Testis (tissue), 3 donors: Measurements from ENCODE around the gene LPCAT2. TPM values are rescaled to one million over a fixed set of nuclear protein-coding genes. Genes with fewer than 3 reads are reported as not detected.

Source experiments
- DNase-seq: peaks from one replicate; pipeline ENCODE4 v3.0.0-alpha.2; 2019
- H3K27ac ChIP-seq, 2 donors: fragments of 200-600 bp; sonication (generic); one replicate each; pipeline ENCODE4 v1.5.1; 2019
- H3K27me3 ChIP-seq: fragments of 200-600 bp; sonication (generic); one replicate; pipeline ENCODE4 v1.5.1; 2019
- H3K36me3 ChIP-seq: fragments of 200-600 bp; sonication (generic); one replicate; pipeline ENCODE4 v1.5.1; 2017; ENCODE audit warnings: low read depth; ENCODE audit errors: missing control alignments
- H3K4me1 ChIP-seq: fragments of 200-600 bp; sonication (generic); one replicate; pipeline ENCODE4 v1.5.1; 2019
- H3K4me3 ChIP-seq, 2 donors: fragments of 200-600 bp; sonication (generic); one replicate each; pipeline ENCODE4 v1.5.1; 2017 to 2019
- H3K9me3 ChIP-seq: fragments of 200-600 bp; sonication (generic); one replicate; pipeline ENCODE4 v1.5.1; 2017
- CTCF ChIP-seq, 3 experiments: fragments of 450-650 bp in 2 of 3; fragments of 200-600 bp in 1 of 3; sonication (generic) in 1 of 3; IDR thresholded peaks; one replicate each; pipeline ENCODE4 v1.5.1; 2016 to 2019; ENCODE audit warnings: antibody characterized with exemption in 3 of 3, mild to moderate bottlenecking in 2 of 3, moderate library complexity in 1 of 3
- POLR2A ChIP-seq: fragments of 450-650 bp; IDR thresholded peaks from one replicate; pipeline ENCODE4 v1.6.1; 2017; ENCODE audit warnings: antibody characterized with exemption, mild to moderate bottlenecking, moderate library complexity
- WGBS, 2 donors: methylation state at CpG; one replicate each; pipeline ENCODE4 v1.1.5; 2018; 5-methylcytosine and 5-hydroxymethylcytosine counted together
- intact Hi-C: fragments of 100-400 bp; cut with DNase I; formaldehyde crosslinking; loops from one replicate; pipeline ENCODE4 v1.15.1; 2023; ENCODE audit warnings: low total_unique reads
- polyA plus RNA-seq: library from polyadenylated mRNA; stranded (reverse); fragments of 350-450 nt; fragmentation: Illumina TruSeq; extraction: RNeasy Lipid Tissue Mini Kit (QIAGEN cat#74804); gene quantifications from one replicate; pipeline ENCODE4 v1.2.3, GENCODE V29; 2014; ENCODE audit warnings: low read depth, low replicate concordance; ENCODE audit not compliant: insufficient read depth
- total RNA-seq, 2 donors: library from RNA; depleted of rRNA; stranded (reverse); fragments of >200 nt; gene quantifications; one replicate each; pipeline ENCODE4 v1.2.3, GENCODE V29; 2016

Gene LPCAT2
- total and polyA plus RNA-seq, 3 donors from 2014 or later: 6.9 to 12.0 (median 8.5) TPM

GRCh38 chr16:55479430-55480140 lies 29.3 kb upstream of the LPCAT2 start:
- WGBS, 2 donors: 0% methylated on average over 26 to 34 of the region's 41 CpGs
- H3K27ac ChIP-seq: peak overlapping the region; percentile 55 to 84
- H3K36me3 ChIP-seq: no peaks in the 10 kb centered on the region
- H3K27me3 ChIP-seq: no peaks in the 10 kb centered on the region
- peak overlapping the region; percentile 66 to 71 for H3K4me3 ChIP-seq
- DNase-seq: no peak
- no peaks in the 10 kb centered on the region for H3K9me3 ChIP-seq
- TF ChIP-seq POLR2A: no peak
- H3K4me1 ChIP-seq: peaks cover 29% of the 10 kb centered on the region
- intact Hi-C loops: no loop called here

- H3K9me3 ChIP-seq: no peaks in the 10 kb centered on the region
- 1 to 2% methylated on average over 10 to 25 of the region's 25 CpGs for WGBS, 2 donors
- TF ChIP-seq CTCF (IDR thresholded peaks at IDR 0.05): no peak
- H3K27ac ChIP-seq: peak overlapping the region; percentile 55 to 84
- peaks cover 29% of the 10 kb centered on the region for H3K4me1 ChIP-seq
- DNase-seq: peak; percentile 83
- H3K27me3 ChIP-seq: no peaks in the 10 kb centered on the region
- H3K36me3 ChIP-seq: no peaks in the 10 kb centered on the region
- intact Hi-C loops: no loop called here
- peak overlapping the region; percentile 66 to 71 for H3K4me3 ChIP-seq
Measured at GRCh38 chr16:55480228-55480655, 28.6 kb upstream of the LPCAT2 start.

- Histone ChIP-seq H3K9me3 (no peaks in the 10 kb centered on the region), H3K4me3 (peak overlapping the region; percentile 66 to 71), H3K36me3 (no peaks in the 10 kb centered on the region), H3K27me3 (no peaks in the 10 kb centered on the region), H3K27ac (peak overlapping the region; percentile 55 to 57), H3K4me1 (peaks cover 29% of the 10 kb centered on the region)
- TF ChIP-seq POLR2A: no peak
- no peak for TF ChIP-seq CTCF (IDR thresholded peaks at IDR 0.05)
- intact Hi-C loops: no loop called here
- DNase-seq: no peak
- 72 to 73% methylated on average over 4 of the region's 4 CpGs for WGBS, 2 donors
Measured at GRCh38 chr16:55481023-55481422, 27.8 kb upstream of the LPCAT2 start.

GRCh38 chr16:55482056-55482455 lies 26.8 kb upstream of the LPCAT2 start:
- Histone ChIP-seq H3K4me3 (no peak overlapping the region), H3K27ac (no peak overlapping the region)

More at GRCh38 chr16:55482056-55482455, 26.8 kb upstream of the LPCAT2 start:
- 72 to 86% methylated on average over 2 of the region's 2 CpGs for WGBS, 2 donors
- Histone ChIP-seq H3K27me3 (no peaks in the 10 kb centered on the region), H3K9me3 (no peaks in the 10 kb centered on the region), H3K4me1 (peaks cover 23% of the 10 kb centered on the region), H3K36me3 (no peaks in the 10 kb centered on the region)
- intact Hi-C loops: no loop called here
- no peak for DNase-seq
- TF ChIP-seq POLR2A: no peak
- TF ChIP-seq CTCF (IDR thresholded peaks at IDR 0.05): no peak
